Neuronal stem cell (in vitro differentiated cells): ENCODE measurements around the gene ISCU.

Experiments
- DNase-seq: peaks from one replicate; pipeline ENCODE4 v3.0.0-alpha.2; 2013; ENCODE audit warnings: low spot score
- H2AFZ ChIP-seq: one replicate; pipeline ENCODE4 v1.6.1; 2013; ENCODE audit warnings: mild to moderate bottlenecking, low read length, inconsistent platforms
- H2AK5ac ChIP-seq: 2 replicates; pipeline ENCODE4 v1.6.1; 2013; ENCODE audit warnings: low read depth, mild to moderate bottlenecking, inconsistent platforms, low read length, moderate library complexity, mixed read lengths
- H2BK120ac ChIP-seq: 2 replicates; pipeline ENCODE4 v1.6.1; 2013; ENCODE audit warnings: low read depth, mild to moderate bottlenecking, inconsistent platforms, low read length, moderate library complexity, mixed read lengths
- H2BK12ac ChIP-seq: one replicate; pipeline ENCODE4 v1.6.1; 2013; ENCODE audit warnings: low read length, inconsistent platforms
- H2BK15ac ChIP-seq: 2 replicates; pipeline ENCODE4 v1.6.1; 2013; ENCODE audit warnings: mild to moderate bottlenecking, low read length, inconsistent platforms, mixed read lengths
- H2BK5ac ChIP-seq: one replicate; pipeline ENCODE4 v1.6.1; 2013; ENCODE audit warnings: inconsistent platforms, mild to moderate bottlenecking, low read length, moderate library complexity
- H3K14ac ChIP-seq: one replicate; pipeline ENCODE4 v1.6.1; 2013; ENCODE audit warnings: low read length, inconsistent platforms
- H3K18ac ChIP-seq: 2 replicates; pipeline ENCODE4 v1.6.1; 2013; ENCODE audit warnings: low read length, inconsistent platforms
- H3K23ac ChIP-seq: 2 replicates; pipeline ENCODE4 v1.6.1; 2013; ENCODE audit warnings: low read depth, mild to moderate bottlenecking, mixed read lengths, low read length, inconsistent platforms; ENCODE audit not compliant: poor library complexity
- H3K27ac ChIP-seq: replicated peaks from 3 replicates; pipeline ENCODE4 v1.5.1; 2013; ENCODE audit warnings: low read length, inconsistent platforms
- H3K27me3 ChIP-seq, 3 experiments: 2 replicates each; pipeline ENCODE4 v1.6.1; 2013; ENCODE audit warnings: low read length in 3 of 3, mild to moderate bottlenecking in 2 of 3, inconsistent platforms in 1 of 3, low read depth in 1 of 3, mixed read lengths in 1 of 3, moderate library complexity in 1 of 3; ENCODE audit not compliant: control insufficient read depth in 3 of 3, insufficient read depth in 3 of 3
- H3K36me3 ChIP-seq, 2 donors: replicated peaks in 1 of 2; 2 replicates each; pipeline ENCODE4 v1.6.1; 2013; ENCODE audit warnings: low read length in 2 of 2; ENCODE audit not compliant: control insufficient read depth in 2 of 2, insufficient read depth in 2 of 2
- H3K4ac ChIP-seq: 2 replicates; pipeline ENCODE4 v1.6.1; 2013; ENCODE audit warnings: inconsistent platforms, mild to moderate bottlenecking, low read length, moderate library complexity
- H3K4me1 ChIP-seq, 2 donors: 1 replicate in 1 of 2; 2 replicates in 1 of 2; pipeline ENCODE4 v1.6.1; 2013; ENCODE audit warnings: low read length in 2 of 2, low read depth in 1 of 2; ENCODE audit not compliant: control insufficient read depth in 2 of 2, insufficient read depth in 1 of 2
- H3K4me2 ChIP-seq: one replicate; pipeline ENCODE4 v1.6.1; 2013; ENCODE audit warnings: mild to moderate bottlenecking, low read length, inconsistent platforms; ENCODE audit not compliant: insufficient read depth, poor library complexity, severe bottlenecking
- H3K4me3 ChIP-seq, 2 donors: 2 replicates each; pipeline ENCODE4 v1.5.1; 2013; ENCODE audit warnings: low read length in 2 of 2, mild to moderate bottlenecking in 2 of 2, inconsistent platforms in 1 of 2, moderate library complexity in 1 of 2
- H3K79me1 ChIP-seq: one replicate; pipeline ENCODE4 v1.6.1; 2013; ENCODE audit warnings: low read depth, mild to moderate bottlenecking, inconsistent platforms, low read length, moderate library complexity
- H3K9ac ChIP-seq: one replicate; pipeline ENCODE4 v1.6.1; 2013; ENCODE audit warnings: mild to moderate bottlenecking, low read depth, low read length, inconsistent platforms; ENCODE audit not compliant: poor library complexity
- H3K9me3 ChIP-seq, 2 donors: replicated peaks in 1 of 2; 2 replicates each; pipeline versions ENCODE3 to v1.6.1; 2013; ENCODE audit warnings: low read length in 2 of 2, mild to moderate bottlenecking in 2 of 2, inconsistent platforms in 1 of 2, low read depth in 1 of 2, mixed read lengths in 1 of 2, moderate library complexity in 1 of 2; ENCODE audit not compliant: control insufficient read depth in 2 of 2, insufficient read depth in 1 of 2
- H4K8ac ChIP-seq: one replicate; pipeline ENCODE4 v1.6.1; 2013; ENCODE audit warnings: low read depth, mild to moderate bottlenecking, inconsistent platforms, low read length, moderate library complexity
- H4K91ac ChIP-seq: one replicate; pipeline ENCODE4 v1.6.1; 2013; ENCODE audit warnings: low read length, low read depth, mild to moderate bottlenecking, inconsistent platforms; ENCODE audit not compliant: poor library complexity
- WGBS, 2 donors: extraction: QIAGEN DNeasy Blood & Tissue Kit; methylation state at CpG; one replicate each; pipeline ENCODE4 v1.1.7; 2013; ENCODE audit warnings: missing lambda C conversion rate in 2 of 2, mixed read lengths in 1 of 2; ENCODE audit not compliant: insufficient read length in 2 of 2, insufficient replicate concordance in 1 of 2; ENCODE audit errors: extremely low coverage in 2 of 2; 5-methylcytosine and 5-hydroxymethylcytosine counted together

The ISCU gene

DNA sequence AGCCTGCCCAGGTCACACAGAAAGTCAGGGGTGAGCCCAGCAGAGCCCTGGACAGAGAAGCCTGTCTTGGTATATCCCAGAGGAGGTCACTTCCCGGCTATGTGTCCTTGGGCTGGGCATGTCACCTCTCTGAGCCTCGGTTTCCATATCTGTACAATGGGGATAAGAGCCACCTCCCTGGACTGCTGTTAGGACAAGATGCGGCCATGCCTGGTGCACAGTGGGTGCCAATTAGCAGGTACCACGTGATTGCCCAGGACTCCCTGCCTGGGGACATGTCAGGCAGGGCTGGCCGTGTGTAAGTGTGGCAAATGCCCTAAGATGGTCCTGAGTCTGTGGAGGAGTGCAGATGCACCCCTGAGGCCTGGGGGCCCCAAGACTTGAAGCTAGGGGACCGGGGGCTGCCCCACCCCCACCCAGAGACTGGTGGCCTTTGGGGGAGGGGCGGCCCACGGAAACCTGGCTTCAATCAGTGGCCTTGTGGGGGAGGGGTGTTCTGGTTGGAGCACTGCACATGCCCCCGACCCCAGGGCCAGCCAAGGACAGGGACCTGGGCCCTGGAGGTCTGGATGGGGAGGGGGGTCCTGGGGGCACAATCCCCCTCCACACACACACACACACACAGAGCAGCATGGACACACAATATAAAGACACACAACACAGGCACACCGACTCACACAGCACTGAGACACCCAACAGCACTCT, 34.6 kb downstream of the ISCU start:
- H4K91ac ChIP-seq: peak overlapping the region; percentile 38
- no peaks in the 10 kb centered on the region for H3K9me3 ChIP-seq
- no peak overlapping the region for H2BK120ac ChIP-seq

GRCh38 chr12:108597559-108598471, 35.4 kb downstream of the ISCU start, which contains the start of gene TMEM119:
TSS of gene TMEM119 (minus strand) at chr12:108598084. CDS start at chr12:108592383, 5,701 bp downstream.
- Histone ChIP-seq H3K9ac (no peak within 1 kb of the TSS), H3K27me3 (no peaks in the 10 kb centered on the region), H3K27ac (no peak within 1 kb of the TSS), H2BK5ac (peak within 1 kb of the TSS; percentile 15), H3K4me3 (peak within 1 kb of the TSS; percentile 8 to 19), H3K4ac (no peak within 1 kb of the TSS), H4K91ac (peak within 1 kb of the TSS; percentile 38), H3K36me3 (no peaks in the 10 kb centered on the region), H3K9me3 (no peaks in the 10 kb centered on the region), H3K4me1 (peaks cover 13 to 16% of the 10 kb centered on the region in 2 donors), H4K8ac (peak within 1 kb of the TSS; percentile 29), H3K4me2 (no peak within 1 kb of the TSS), H2BK15ac (peak within 1 kb of the TSS; percentile 18), H3K79me1 (no peaks in the 10 kb centered on the region), H2BK120ac (no peak within 1 kb of the TSS), H3K23ac (no peak within 1 kb of the TSS), H2AFZ (peak within 1 kb of the TSS; percentile 83), H2AK5ac (peak within 1 kb of the TSS; percentile 43), H2BK12ac (peak within 1 kb of the TSS; percentile 63), H3K18ac (peak within 1 kb of the TSS; percentile 78), H3K14ac (no peak within 1 kb of the TSS)
- WGBS, 2 donors: no CpG with 5 or more reads among the region's 27 CpGs
- DNase-seq: no peak

More for the DNA sequence above, 34.6 kb downstream of the ISCU start:
- peak overlapping the region; percentile 8 to 19 for H3K4me3 ChIP-seq
- H3K4me2 ChIP-seq: no peak overlapping the region
- peak overlapping the region; percentile 63 for H2BK12ac ChIP-seq
- peaks cover 13 to 16% of the 10 kb centered on the region in 2 donors for H3K4me1 ChIP-seq
- no peaks in the 10 kb centered on the region for H3K27me3 ChIP-seq
- H3K14ac ChIP-seq: no peak overlapping the region
- no peak overlapping the region for H3K9ac ChIP-seq
- H2AFZ ChIP-seq: peak overlapping the region; percentile 83
- no peak for DNase-seq
- peak overlapping the region; percentile 18 for H2BK15ac ChIP-seq
- no CpG with 5 or more reads among the region's 10 CpGs for WGBS, 2 donors
- H3K79me1 ChIP-seq: no peaks in the 10 kb centered on the region
- H3K18ac ChIP-seq: peak overlapping the region; percentile 78
- no peak overlapping the region for H3K27ac ChIP-seq
- no peak overlapping the region for H3K23ac ChIP-seq
- H2AK5ac ChIP-seq: peak overlapping the region; percentile 43
- H3K36me3 ChIP-seq: no peaks in the 10 kb centered on the region
- no peak overlapping the region for H2BK5ac ChIP-seq
- peak overlapping the region; percentile 29 for H4K8ac ChIP-seq
- H3K4ac ChIP-seq: no peak overlapping the region

- Histone ChIP-seq H2BK12ac (no peak overlapping the region), H4K91ac (no peak overlapping the region), H4K8ac (no peak overlapping the region), H2BK120ac (no peak overlapping the region), H3K9me3 (peaks cover 0 to 2% of the 10 kb centered on the region in 2 donors), H3K4me1 (peaks cover 13 to 16% of the 10 kb centered on the region in 2 donors), H2BK5ac (peak overlapping the region; percentile 15), H3K79me1 (no peaks in the 10 kb centered on the region), H3K23ac (no peak overlapping the region), H3K9ac (no peak overlapping the region), H2AFZ (peak overlapping the region; percentile 83), H3K4me3 (no peak overlapping the region), H3K27me3 (peaks cover 0 to 2% (median 0%) of the 10 kb centered on the region in 3 experiments), H3K27ac (no peak overlapping the region), H3K14ac (no peak overlapping the region), H3K36me3 (no peaks in the 10 kb centered on the region), H2BK15ac (peak overlapping the region; percentile 3), H3K18ac (no peak overlapping the region), H3K4ac (no peak overlapping the region), H3K4me2 (no peak overlapping the region), H2AK5ac (no peak overlapping the region)
- WGBS, 2 donors: no CpG with 5 or more reads among the region's 11 CpGs
- DNase-seq: no peak
Measured at GRCh38 chr12:108598553-108599250, 36.3 kb downstream of the ISCU start.
